Spleen (tissue), 11 donors: ENCODE data around the gene SOX14. TPM values are rescaled to one million over a fixed set of nuclear protein-coding genes. Genes with fewer than 3 reads are reported as not detected.

Experiments used
- DNase-seq: peaks from one replicate; pipeline ENCODE4 v3.0.0-alpha.2; 2020
- H3K27ac ChIP-seq, 8 donors: fragments of 200-600 bp; sonication (generic) in 7 of 8; 1 replicate in 4 of 8; 2 replicates in 4 of 8; pipeline versions ENCODE4 v1.5.0 to v1.8.0; 2016 to 2021; ENCODE audit warnings: inconsistent platforms in 4 of 8, mild to moderate bottlenecking in 4 of 8, moderate library complexity in 1 of 8
- H3K27me3 ChIP-seq, 7 donors: fragments of 200-600 bp; sonication (generic) in 6 of 7; replicated peaks in 1 of 7; 1 replicate in 4 of 7; 2 replicates in 3 of 7; pipeline versions ENCODE4 v1.5.0 to v1.8.0; 2016 to 2021; ENCODE audit warnings: inconsistent platforms in 3 of 7, mild to moderate bottlenecking in 1 of 7
- H3K36me3 ChIP-seq, 6 donors: fragments of 200-600 bp; sonication (generic) in 5 of 6; 1 replicate in 4 of 6; 2 replicates in 2 of 6; pipeline versions ENCODE4 v1.5.0 to v1.8.0; 2016 to 2021; ENCODE audit warnings: inconsistent platforms in 2 of 6
- H3K4me1 ChIP-seq, 6 donors: fragments of 200-600 bp; sonication (generic) in 5 of 6; 1 replicate in 3 of 6; 2 replicates in 3 of 6; pipeline versions ENCODE4 v1.5.0 to v1.8.0; 2016 to 2021; ENCODE audit warnings: inconsistent platforms in 3 of 6
- H3K4me3 ChIP-seq, 8 donors: fragments of 200-600 bp; sonication (generic) in 7 of 8; 1 replicate in 4 of 8; 2 replicates in 4 of 8; pipeline versions ENCODE4 v1.5.0 to v1.8.0; 2016 to 2021; ENCODE audit warnings: inconsistent platforms in 4 of 8, mild to moderate bottlenecking in 4 of 8, moderate library complexity in 2 of 8
- H3K9me3 ChIP-seq, 8 donors: fragments of 200-600 bp; sonication (generic) in 7 of 8; 1 replicate in 4 of 8; 2 replicates in 4 of 8; pipeline versions ENCODE4 v1.5.0 to v1.8.0; 2016 to 2021; ENCODE audit warnings: inconsistent platforms in 4 of 8
- CTCF ChIP-seq, 11 experiments: fragments of 200-600 bp in 7 of 11; fragments of 450-650 bp in 4 of 11; sonication (generic) in 4 of 11; IDR thresholded peaks in 8 of 11; conservative IDR thresholded peaks in 3 of 11; 1 replicate in 7 of 11; 2 replicates in 4 of 11; pipeline versions ENCODE4 v1.4.0 to v1.8.0; 2016 to 2021; ENCODE audit warnings: antibody characterized with exemption in 11 of 11, inconsistent platforms in 4 of 11, mild to moderate bottlenecking in 1 of 11
- POLR2A ChIP-seq, 3 donors: fragments of 450-650 bp; IDR thresholded peaks; one replicate each; pipeline ENCODE4 v1.5.1; 2017; ENCODE audit warnings: antibody characterized with exemption in 3 of 3, mild to moderate bottlenecking in 1 of 3
- POLR2AphosphoS5 ChIP-seq, 3 donors: sonication (generic); formaldehyde crosslinking; IDR thresholded peaks; one replicate each; pipeline ENCODE4 v1.5.1; 2017; ENCODE audit warnings: antibody characterized with exemption in 3 of 3
- WGBS, 5 donors: extraction: QIAGEN DNeasy Blood & Tissue Kit in 3 of 5; methylation state at CpG; one replicate each; pipeline versions ENCODE4 v1.1.5 to v1.1.7; 2013 to 2018; 5-methylcytosine and 5-hydroxymethylcytosine counted together
- intact Hi-C: fragments of 100-400 bp; cut with DNase I; formaldehyde crosslinking; loops from one replicate; pipeline ENCODE4 v1.15.0; 2023; ENCODE audit warnings: low total_unique reads
- polyA plus RNA-seq, 3 donors: library from polyadenylated mRNA; stranded (reverse); fragments of 200-250 nt; gene quantifications; one replicate each; pipeline ENCODE4 v1.2.1, GENCODE V29; 2013
- total RNA-seq, 7 donors: library from RNA; depleted of rRNA in 3 of 7; stranded (reverse); fragments of >200 nt in 3 of 7; fragmentation: NEBNext Ultra II Directional in 4 of 7; extraction: Animal tissue kit (Norgen Biotek cat#: 25700) in 4 of 7; gene quantifications; one replicate each; pipeline versions ENCODE4 v1.1.0 to v1.2.1, GENCODE V29; 2016 to 2021
- donor health status: healthy with polysubstance abuse.
- donor health status: DM: no; HTN: no; CAD: no; lungs with moderate emphysema.
- donor health status: DM: no; HTN: no; CAD: no.
- donor health status: Bipolar disorder and iron deficiency.
- donor health status: healthy.
- donor health status: DM: no; HTN: no; CAD: no.
- donor health status: DM: yes; HTN: yes; CAD: no.

The SOX14 gene
- total and polyA plus RNA-seq, 10 donors = not detected

GRCh38 chr3:137767538-137768360 is 3.6 kb downstream of the SOX14 start:
- peaks cover 0 to 5% (median 0%) of the 10 kb centered on the region in 8 donors for H3K9me3 ChIP-seq
- intact Hi-C loops = no loop called here
- no peak overlapping the region for H3K27ac ChIP-seq
- peaks cover 12 to 70% (median 43%) of the 10 kb centered on the region in 6 donors for H3K4me1 ChIP-seq
- H3K27me3 ChIP-seq = peaks cover 16 to 100% (median 99%) of the 10 kb centered on the region in 7 donors
- no peak for TF ChIP-seq POLR2A (IDR thresholded peaks at IDR 0.05)
- TF ChIP-seq POLR2AphosphoS5 (IDR thresholded peaks at IDR 0.05) = no peak
- TF ChIP-seq CTCF (IDR thresholded peaks at IDR 0.05 in 8 of 11, conservative IDR thresholded peaks at IDR 0.05 in 3 of 11) = no peak
- 2 to 9% (median 5%) methylated on average over 29 to 36 of the region's 36 CpGs for WGBS, 5 donors
- H3K36me3 ChIP-seq = no peaks in the 10 kb centered on the region
- H3K4me3 ChIP-seq = peak overlapping the region in 7 of 8 donors; percentile 15 to 58 (median 30)
- DNase-seq = no peak

DNA sequence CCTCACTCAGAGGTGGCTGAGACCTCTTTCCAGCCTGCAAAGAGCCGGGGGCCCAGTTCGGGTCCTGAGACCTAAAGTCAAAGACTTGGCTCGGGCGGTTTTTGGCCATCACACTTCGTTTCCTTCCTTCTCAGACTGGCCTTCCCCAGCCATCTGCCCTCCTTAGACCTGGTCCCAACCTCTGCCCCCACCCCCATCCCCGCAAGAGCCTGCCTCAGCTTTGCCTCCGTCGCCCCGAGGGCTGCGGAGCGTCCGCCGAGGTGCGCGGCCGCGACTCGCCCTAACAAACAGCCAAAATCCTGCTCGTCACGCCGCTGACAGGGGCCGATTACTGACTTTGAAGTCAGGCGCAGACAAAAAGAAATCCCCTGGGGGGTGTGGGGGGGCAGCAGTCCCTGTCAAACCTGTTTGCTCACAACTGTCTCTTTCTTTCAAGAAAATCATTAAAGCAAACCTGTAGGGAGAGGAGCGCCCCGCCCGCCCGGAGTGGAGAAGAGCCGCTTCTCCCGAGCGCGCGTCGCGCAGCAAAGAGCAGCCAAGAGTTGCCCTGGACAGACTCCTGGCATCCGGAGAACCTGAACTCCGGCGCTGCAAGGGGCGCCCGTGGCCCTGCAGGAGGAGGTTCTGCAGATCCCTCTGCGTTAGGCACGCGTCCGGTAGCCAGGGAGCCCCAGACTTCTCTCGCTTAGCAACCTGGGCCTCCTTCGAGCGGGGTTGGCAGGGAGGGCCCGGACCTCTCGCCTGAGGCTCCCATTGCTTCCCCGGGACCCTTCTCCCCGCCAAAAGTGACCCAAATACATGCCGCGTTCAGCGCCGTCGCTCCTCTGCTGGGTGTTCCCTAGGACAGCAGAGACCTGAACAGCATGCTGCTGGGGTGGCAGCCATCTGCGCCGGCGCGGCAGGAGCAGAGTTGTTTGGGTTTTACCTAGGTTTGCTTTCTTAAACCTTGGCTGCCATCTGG is 4.5 kb downstream of the SOX14 start:
- no peaks in the 10 kb centered on the region for H3K36me3 ChIP-seq
- 2 to 8% (median 5%) methylated on average over 41 to 59 of the region's 59 CpGs for WGBS, 5 donors
- peaks cover 11 to 62% (median 40%) of the 10 kb centered on the region in 6 donors for H3K4me1 ChIP-seq
- no peak overlapping the region for H3K27ac ChIP-seq
- TF ChIP-seq CTCF (IDR thresholded peaks at IDR 0.05 in 8 of 11, conservative IDR thresholded peaks at IDR 0.05 in 3 of 11) (no peak), POLR2A (IDR thresholded peaks at IDR 0.05) (no peak), POLR2AphosphoS5 (IDR thresholded peaks at IDR 0.05) (no peak)
- no peak for DNase-seq
- H3K27me3 ChIP-seq = peaks cover 12 to 100% (median 99%) of the 10 kb centered on the region in 7 donors
- H3K9me3 ChIP-seq = peaks cover 0 to 5% (median 0%) of the 10 kb centered on the region in 8 donors
- peak overlapping the region in 7 of 8 donors; percentile 15 to 58 (median 30) for H3K4me3 ChIP-seq
- intact Hi-C loops = no loop called here

DNA sequence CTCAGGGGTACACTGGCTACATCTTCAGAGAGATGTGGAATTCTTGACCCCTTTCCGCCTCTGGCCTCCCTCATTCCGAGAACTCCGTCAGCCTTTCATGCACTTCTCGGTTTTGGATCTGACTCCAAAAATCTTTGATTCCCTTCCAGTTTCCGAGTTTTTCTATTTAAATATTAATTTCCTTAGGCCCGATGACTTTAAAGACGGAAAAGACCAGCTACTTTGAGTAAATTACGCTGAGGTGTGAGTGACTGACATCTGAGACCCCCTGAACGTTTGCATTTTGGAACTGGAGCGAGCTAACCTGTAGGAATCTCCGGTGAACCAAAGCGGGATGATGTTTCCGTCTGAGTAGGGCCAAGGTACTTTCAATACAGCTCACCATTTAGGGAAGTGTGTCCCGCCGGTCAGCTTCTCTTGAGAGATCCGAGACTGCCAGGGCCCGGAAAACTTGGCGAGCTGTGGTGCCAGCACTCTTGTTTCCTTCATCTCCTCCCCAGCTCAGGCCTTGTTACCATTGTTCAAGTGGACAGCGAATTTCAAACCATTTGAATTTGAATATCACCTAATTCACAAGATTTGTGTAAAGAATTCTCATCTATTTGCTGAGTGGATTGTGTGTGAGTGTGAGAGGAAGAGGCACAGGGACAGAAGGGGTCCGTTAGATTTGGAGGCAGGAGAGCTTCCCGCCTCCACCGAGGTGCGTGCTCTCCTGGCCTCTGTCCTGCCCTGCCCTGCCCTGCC is 5.4 kb downstream of the SOX14 start:
- 9 to 11% (median 10%) methylated on average over 23 of the region's 23 CpGs for WGBS, 5 donors
- peaks cover 9 to 53% (median 40%) of the 10 kb centered on the region in 6 donors for H3K4me1 ChIP-seq

More for the DNA sequence above, 5.4 kb downstream of the SOX14 start:
- Histone ChIP-seq H3K9me3 (peaks cover 0 to 5% (median 0%) of the 10 kb centered on the region in 8 donors), H3K36me3 (no peaks in the 10 kb centered on the region), H3K4me3 (peak overlapping the region in 1 of 8 donors; percentile 3), H3K27me3 (peaks cover 12 to 100% (median 97%) of the 10 kb centered on the region in 7 donors), H3K27ac (no peak overlapping the region)
- DNase-seq = no peak
- TF ChIP-seq POLR2A (IDR thresholded peaks at IDR 0.05) (no peak), CTCF (IDR thresholded peaks at IDR 0.05 in 8 of 11, conservative IDR thresholded peaks at IDR 0.05 in 3 of 11) (no peak), POLR2AphosphoS5 (IDR thresholded peaks at IDR 0.05) (no peak)
- intact Hi-C loops = no loop called here
